SIG-M5 treated with dmso at 0.1 percent for 504 hours (cell line): ENCODE results near the gene ZNF280C.
A peak's percentile ranks its signal among the peaks of the same experiment; 100 is the strongest.

ENCODE experiments used
- DNase-seq: peaks from one replicate; lab custom pipeline; 2025; ENCODE audit not compliant: unreplicated experiment; lab: John Stamatoyannopoulos, UW

Gene ZNF280C

DNA sequence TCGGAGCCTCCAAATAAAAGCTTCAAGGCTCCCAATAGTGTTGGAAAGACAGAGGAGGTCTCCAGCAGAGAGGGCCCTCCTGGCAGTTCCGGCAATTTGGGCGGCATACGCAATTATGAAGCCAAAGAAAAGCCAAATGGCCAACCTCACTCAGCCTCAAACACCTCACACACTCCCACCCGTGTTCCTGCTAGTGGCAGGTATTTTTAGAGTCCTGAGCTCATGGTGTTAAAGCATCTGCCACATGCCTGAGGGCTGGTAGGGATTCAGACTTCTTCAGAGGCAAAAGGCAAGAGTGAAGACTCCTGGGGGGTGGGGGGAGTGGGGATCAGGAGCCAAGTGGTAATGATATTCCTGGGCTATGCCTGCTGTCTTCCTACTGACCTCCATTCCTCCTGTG, 89.5 kb downstream of the ZNF280C start:
- DNase-seq = no peak

- DNase-seq = no peak
These were observed 91.8 kb downstream of the ZNF280C start for GRCh38 chrX:130176942-130177341.

DNA sequence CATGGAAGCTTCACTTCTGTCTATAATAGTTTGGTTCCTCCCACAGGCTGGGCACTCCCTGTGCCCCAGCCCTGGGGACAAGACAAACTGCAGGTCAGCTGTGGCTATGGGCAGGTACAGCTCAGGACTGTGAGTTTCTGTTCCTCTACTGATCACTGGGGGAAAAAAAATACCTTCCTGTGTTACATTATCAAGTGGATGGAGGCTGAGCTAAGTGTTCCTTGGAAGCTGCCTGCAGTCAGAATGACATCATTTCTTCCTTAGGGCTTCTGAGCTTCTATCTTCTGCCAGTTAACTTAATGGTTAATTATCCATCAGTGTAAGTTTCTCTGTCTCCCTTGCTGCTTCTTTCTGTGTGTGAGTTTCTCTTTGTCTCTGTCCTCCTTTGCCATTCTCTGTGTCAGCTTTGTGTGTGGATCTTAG, 92.3 kb downstream of the ZNF280C start:
- DNase-seq = no peak

DNA sequence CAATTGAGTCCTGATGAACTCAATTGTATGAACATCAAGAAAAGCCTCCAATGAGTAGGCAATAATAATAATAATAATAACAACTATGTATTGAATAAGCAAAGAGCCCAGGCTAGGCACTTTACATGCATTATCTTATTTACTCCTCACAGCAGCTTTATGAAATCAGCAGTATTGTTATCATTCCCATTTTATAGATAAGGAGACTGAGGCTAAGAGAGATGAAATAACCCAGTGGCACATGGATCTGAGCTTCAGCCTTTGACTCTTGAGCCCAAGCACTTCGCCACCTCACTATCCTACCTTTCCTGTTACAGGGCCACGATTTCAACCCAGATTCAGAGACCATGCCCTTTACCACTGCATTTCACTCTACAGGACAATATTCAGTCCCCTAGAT, 93.8 kb downstream of the ZNF280C start:
- no peak for DNase-seq

DNA sequence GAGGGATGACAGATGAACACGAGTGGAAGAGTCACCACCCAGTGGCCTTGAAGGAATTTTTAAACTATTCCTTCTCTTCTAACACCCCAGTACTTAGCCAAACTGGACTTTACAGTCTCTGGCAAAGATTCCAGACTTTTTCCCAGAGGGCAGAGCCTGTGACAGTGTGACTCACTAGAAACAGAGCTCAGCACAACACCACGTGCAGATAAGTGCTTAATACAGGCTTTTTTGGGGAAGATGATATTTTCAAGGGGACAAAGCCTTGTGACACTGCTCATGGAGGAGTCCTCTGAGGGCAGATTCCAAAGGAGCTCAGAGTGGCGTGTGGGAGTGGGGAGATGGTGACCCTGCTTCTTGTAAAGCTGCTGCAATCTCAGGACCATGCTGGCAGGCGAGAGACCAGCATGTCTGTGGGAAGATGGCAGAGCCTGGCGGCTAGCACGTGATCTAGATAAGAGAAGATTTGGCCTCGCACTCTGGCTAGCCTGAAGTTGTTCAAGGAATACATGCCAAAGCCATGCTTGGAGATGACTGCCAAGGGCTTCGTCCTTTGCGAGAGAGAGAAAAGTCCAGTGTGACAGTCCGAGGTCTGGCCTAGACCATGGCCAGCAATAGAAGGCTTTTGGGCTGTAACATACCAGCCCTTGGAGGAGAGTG, 94.5 kb downstream of the ZNF280C start:
- DNase-seq = no peak

GRCh38 chrX:130173190-130173895, 95.4 kb downstream of the ZNF280C start:
- DNase-seq = peak; percentile 70

GRCh38 chrX:130172127-130172845, 96.4 kb downstream of the ZNF280C start:
- no peak for DNase-seq

DNA sequence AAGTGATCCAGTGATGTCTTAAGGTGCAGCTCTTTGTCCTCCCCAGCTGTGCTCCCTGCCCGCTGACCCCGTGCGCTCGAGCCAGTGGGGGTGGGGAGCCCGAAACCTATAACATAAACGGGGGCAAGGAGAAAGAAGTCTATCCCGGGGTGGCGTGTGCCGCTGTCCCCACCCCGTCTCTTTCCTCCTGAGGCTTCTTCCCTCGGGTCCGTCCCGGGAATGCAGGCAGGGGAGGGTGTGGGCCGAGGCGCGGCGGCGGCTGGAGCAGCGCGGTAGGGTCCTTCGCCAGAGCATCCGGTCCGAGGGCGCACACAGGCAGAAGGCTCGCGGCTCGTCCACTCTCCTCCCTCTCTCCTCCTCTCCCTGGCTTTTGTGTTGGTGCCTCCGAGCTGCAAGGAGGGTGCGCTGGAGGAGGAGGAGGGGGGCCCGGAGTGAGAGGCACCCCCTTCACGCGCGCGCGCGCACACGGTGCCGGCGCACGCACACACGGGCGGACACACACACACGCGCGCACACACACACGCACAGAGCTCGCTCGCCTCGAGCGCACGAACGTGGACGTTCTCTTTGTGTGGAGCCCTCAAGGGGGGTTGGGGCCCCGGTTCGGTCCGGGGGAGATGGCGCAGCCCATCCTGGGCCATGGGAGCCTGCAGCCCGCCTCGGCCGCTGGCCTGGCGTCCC, 97.1 kb downstream of the ZNF280C start, which contains the start of gene RAB33A:
Gene RAB33A (plus strand): TSS at position 517 of the 681 bp plus-strand sequence. CDS start 101 bp downstream, at position 618.
- no peak for DNase-seq

DNA sequence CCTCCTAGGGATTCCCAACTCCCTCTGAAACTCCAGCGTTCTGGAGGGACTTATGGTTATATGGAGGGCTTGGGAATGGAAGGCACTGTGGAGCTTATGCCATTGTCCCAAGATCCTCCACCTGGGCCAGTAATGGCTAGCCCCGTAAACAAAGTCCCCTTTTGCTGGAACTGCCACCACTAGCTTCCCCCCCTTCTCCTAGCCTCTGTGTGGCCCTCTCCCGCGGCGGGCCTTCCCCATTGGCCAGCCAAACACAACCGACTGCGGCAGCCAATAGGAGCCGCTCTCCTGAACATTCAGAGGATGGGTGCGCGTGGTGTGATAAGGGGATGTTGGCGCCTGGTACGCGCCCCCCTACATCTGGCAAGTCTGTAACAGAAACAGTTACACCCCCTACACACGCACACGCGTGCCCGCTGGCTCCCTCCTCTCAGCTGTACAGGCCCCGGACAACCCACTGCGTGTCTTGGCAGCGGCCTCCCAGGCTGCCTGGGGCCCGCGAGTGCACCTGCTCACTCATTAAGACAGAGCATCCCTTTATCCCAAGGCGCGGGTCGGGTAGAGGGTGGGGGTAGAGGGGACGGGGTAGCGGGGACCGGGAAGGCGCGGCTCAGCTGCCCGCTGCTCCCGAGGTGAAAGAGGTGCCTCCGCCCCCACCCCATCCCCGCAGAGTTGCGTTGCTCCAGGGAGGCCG, 97.8 kb downstream of the ZNF280C start:
- peak; percentile 48 for DNase-seq

DNA sequence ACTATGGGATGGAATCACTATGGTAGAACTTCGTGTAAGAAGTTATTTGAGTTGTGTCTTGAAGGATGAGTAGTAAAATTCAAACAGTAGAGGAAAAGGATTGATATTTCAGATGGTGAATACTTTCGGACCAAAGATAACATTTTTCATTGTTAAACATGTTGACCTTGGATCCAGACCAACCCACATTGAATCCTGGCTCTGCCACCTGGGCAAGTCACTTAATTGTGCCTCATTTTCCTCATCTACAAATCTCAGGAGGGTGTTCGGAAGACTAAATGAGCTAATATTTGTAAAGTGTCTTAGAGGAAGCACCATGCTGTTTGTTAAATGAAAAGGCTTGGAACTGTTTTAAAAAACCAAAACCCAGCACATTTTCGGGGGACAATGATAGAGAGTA, 101.7 kb downstream of the ZNF280C start:
- DNase-seq = no peak

GRCh38 chrX:130166503-130166777, 102.3 kb downstream of the ZNF280C start:
- DNase-seq = no peak

DNA sequence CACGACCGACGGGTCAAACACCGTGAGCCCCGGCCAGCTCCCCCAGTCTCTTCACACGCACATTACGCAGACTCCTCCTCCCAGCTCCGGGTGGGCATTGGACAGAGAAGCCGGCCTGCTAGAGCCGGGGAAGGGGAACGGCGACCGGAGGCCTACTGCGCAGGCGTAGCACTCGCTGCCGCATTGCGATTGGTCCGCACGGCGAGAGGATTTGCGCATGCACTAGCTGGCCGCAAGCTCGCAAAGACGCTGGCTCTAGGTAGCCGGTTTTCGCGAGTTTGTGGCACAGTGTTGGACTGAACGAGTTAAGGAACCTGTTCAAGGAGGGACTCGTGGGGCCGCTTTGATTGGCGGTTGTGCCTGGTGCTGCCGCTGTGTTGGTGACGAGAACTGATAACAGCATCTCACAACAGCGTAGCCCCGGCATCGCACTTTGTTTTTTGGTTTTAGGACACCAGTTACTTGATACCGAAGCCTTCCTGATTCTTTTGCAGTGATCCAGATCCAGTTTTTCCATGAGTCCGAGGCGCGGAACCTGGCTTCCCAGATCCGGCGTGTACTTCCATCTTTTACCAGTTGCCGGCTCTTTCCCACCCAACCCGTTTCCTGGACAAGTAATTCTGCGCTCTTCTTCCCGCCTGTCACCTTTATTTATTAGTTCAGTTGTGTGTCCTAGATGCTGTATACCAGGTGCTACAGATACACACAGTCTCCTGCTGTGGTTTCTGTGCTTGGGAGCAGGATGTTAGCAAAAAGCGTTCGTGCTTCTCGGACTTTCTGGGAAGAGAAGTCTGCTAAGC, 102.8 kb downstream of the ZNF280C start, which contains the start of gene AIFM1:
Gene AIFM1 (minus strand): TSS at position 139 of the 800 bp plus-strand sequence. CDS start 185 bp downstream, outside the sequence.
- peak; percentile 86 for DNase-seq

- DNase-seq = peak; percentile 34
These were observed 103.5 kb downstream of the ZNF280C start for GRCh38 chrX:130165181-130165702.

DNA sequence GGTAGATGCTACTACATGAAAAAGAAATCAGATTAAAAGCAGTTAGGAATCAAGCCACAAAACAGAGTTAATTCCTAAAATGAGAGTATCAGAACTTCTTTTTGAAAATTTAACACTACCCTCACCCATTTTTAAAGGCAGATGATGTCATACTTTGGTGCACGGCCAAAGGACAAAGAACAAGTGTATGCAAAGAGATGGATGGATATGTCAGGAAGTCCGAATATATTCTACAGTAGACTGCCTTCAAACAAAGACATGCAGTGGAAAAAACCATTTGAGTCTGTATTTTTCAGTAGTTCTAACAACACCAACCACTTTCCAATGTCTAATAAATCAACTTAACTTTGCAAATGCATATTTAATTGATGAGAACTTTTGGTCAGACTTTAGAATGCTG, 105.3 kb downstream of the ZNF280C start:
- DNase-seq = no peak

GRCh38 chrX:130162094-130162735, 106.5 kb downstream of the ZNF280C start:
- no peak for DNase-seq

GRCh38 chrX:130159776-130160175, 108.9 kb downstream of the ZNF280C start:
- DNase-seq = no peak

GRCh38 chrX:130158311-130158710, 110.4 kb downstream of the ZNF280C start:
- no peak for DNase-seq

GRCh38 chrX:130155564-130155963, 113.1 kb downstream of the ZNF280C start:
- no peak for DNase-seq
